Fibroblast of mammary gland (primary cell): ENCODE measurements around the gene SARS1.

ENCODE experiments used
- DNase-seq: peaks from one replicate; pipeline ENCODE4 v3.0.0-alpha.2; 2010; ENCODE audit warnings: low read depth
- H3K4me3 ChIP-seq: 2 replicates; pipeline ENCODE4 v1.5.1; 2011; ENCODE audit warnings: low read depth, mild to moderate bottlenecking, low read length, moderate library complexity; ENCODE audit not compliant: control insufficient read depth
- CTCF ChIP-seq: conservative IDR thresholded peaks from 2 replicates; pipeline ENCODE4 v1.5.1; 2011; ENCODE audit warnings: low read depth, low read length, inconsistent platforms; ENCODE audit not compliant: control insufficient read depth, insufficient read depth

Gene SARS1

DNA sequence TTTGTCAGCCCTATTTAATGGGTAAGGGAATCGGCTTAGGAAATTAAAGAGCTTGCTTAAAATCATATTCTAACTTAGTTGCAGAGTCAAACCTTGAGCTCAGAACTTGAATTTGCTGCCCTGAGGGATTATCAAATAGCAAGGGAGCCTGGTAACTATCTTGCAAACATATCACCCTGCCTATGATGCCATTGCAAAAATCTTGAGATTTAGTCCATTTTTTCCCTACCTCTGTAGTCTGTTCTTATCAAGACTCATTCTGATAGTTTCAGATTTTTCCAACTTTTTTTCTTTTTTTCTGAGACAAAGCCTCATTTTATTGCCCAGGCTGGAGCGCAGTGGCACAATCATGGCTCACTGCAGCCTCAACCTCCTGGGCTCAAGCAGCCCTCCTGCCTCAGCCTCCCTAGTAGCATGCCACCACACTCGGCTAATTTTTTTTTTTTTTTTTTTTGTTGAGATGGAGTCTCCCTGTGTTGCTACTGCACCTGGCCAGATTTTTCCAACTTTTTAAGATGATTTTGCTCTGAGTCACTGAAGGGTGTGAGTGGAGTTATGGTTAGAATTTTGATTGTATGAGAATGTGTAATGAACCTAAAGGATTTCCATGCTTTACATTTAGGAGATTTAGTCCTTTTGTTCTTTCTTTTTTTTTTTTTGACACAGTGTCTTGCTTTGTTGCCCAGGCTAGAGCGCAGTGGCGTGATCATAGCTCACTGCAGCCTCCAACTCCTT is 12.2 kb downstream of the SARS1 start:
- DNase-seq: no peak
- TF ChIP-seq CTCF: no peak
- no peak overlapping the region for H3K4me3 ChIP-seq

GRCh38 chr1:109228167-109228566 is 14.4 kb downstream of the SARS1 start:
- TF ChIP-seq CTCF: no peak
- DNase-seq: no peak
- no peak overlapping the region for H3K4me3 ChIP-seq

DNA sequence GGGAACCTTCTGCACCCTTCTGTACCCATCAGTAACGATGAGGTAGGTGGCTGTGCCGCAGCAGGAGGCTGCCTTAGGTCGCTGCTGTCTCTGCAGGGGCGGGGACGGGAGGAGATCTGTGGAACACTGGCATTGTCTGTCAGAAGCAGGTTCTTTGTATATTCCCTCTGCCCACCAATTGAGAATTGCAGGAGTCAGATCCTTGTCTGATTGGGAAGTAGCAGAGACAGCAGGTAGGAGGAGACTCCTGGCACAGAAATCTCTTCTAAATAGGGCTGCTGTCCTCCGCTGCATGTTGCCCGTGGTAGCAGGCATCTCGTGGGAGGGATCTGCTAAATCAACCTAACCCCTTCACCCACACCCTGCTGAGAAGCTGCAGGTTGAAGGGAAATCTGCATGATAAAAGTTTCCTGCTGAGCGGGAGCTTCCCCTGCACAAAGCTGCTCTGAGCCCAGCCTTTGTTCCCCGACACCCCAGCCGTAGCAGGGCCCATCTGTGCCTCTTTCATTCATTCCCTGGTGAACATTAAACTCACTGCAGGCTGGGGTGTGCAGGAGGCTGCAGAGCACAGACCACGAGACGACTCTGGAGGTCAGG is 15.9 kb downstream of the SARS1 start:
- no peak for DNase-seq
- H3K4me3 ChIP-seq: no peak overlapping the region
- TF ChIP-seq CTCF: no peak

GRCh38 chr1:109231066-109231465 is 17.3 kb downstream of the SARS1 start:
- no peak for DNase-seq
- no peak for TF ChIP-seq CTCF
- H3K4me3 ChIP-seq: no peak overlapping the region

DNA sequence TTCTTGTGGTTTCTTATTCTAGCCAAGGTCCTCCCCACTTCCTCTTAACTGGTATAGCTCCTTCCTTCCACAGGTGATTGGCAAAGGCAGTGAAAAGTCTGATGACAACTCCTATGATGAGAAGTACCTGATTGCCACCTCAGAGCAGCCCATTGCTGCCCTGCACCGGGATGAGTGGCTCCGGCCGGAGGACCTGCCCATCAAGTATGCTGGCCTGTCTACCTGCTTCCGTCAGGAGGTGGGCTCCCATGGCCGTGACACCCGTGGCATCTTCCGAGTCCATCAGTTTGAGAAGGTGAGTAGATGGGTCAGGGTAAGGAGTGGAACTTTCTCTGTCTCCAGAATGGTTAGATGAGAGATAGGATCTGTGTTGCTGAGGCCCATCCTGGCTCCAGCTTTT is 21.4 kb downstream of the SARS1 start:
- no peak overlapping the region for H3K4me3 ChIP-seq
- DNase-seq: no peak
- no peak for TF ChIP-seq CTCF

DNA sequence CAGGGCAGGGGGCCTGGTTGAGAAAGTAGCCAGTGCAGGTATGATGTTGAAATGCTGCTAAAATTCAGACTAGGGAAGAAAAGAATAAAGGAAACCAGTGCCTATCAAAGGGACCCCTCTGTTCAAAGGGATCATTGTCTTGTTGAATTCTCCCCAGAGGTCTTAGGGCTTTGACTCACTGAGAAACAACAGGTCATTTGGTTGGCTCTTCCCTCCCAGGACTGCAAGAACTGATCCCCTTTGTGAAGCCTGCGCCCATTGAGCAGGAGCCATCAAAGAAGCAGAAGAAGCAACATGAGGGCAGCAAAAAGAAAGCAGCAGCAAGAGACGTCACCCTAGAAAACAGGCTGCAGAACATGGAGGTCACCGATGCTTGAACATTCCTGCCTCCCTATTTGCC is 23.8 kb downstream of the SARS1 start:
- DNase-seq: no peak
- TF ChIP-seq CTCF: no peak
- no peak overlapping the region for H3K4me3 ChIP-seq
